CD4-positive, alpha-beta T cell (primary cell): Measurements from ENCODE around the gene PTGDR. TPM values are rescaled to one million over a fixed set of nuclear protein-coding genes. Genes with fewer than 3 reads are reported as not detected.

ENCODE experiments used
- ATAC-seq: fragments of 200-7000 bp; cut with Tn5 transposase; one replicate; pipeline ENCODE4 v1.10.0; 2022; ENCODE audit warnings: mild to moderate bottlenecking; ENCODE audit not compliant: poor library complexity
- CTCF ChIA-PET: fragments of 350-600 bp; sonication (Branson Sonifier 250); formaldehyde crosslinking; loops from one replicate; lab custom pipeline; 2021; ENCODE audit warnings: antibody characterized with exemption, inconsistent platforms; lab: Charles Lee
- POLR2A ChIA-PET: fragments of 350-600 bp; sonication (Branson Sonifier 250); formaldehyde crosslinking; loops from one replicate; lab custom pipeline; 2021; ENCODE audit warnings: antibody characterized with exemption, inconsistent platforms; lab: Charles Lee
- DNase-seq, 14 experiments: peaks; one replicate each; pipeline ENCODE4 v3.0.0-alpha.2; 2013 to 2020; ENCODE audit warnings: mixed read lengths in 2 of 14
- H3K27ac ChIP-seq, 2 donors: one replicate each; pipeline versions ENCODE4 v1.5.1 to v1.7.0; 2013; ENCODE audit warnings: low read length in 2 of 2, low read depth in 1 of 2, mild to moderate bottlenecking in 1 of 2
- H3K27me3 ChIP-seq, 2 experiments: 1 replicate in 1 of 2; 2 replicates in 1 of 2; pipeline versions ENCODE4 v1.6.1 to v1.7.0; 2013; ENCODE audit warnings: low read length in 2 of 2, control low read depth in 1 of 2, mild to moderate bottlenecking in 1 of 2, moderate library complexity in 1 of 2; ENCODE audit not compliant: insufficient read depth in 2 of 2, control insufficient read depth in 1 of 2
- H3K36me3 ChIP-seq: one replicate; pipeline ENCODE4 v1.6.1; 2013; ENCODE audit warnings: low read length, control low read depth; ENCODE audit not compliant: insufficient read depth
- H3K4me1 ChIP-seq: one replicate; pipeline ENCODE4 v1.6.1; 2013; ENCODE audit warnings: low read length, control low read depth; ENCODE audit not compliant: insufficient read depth
- H3K4me3 ChIP-seq: one replicate; pipeline ENCODE4 v1.5.1; 2013; ENCODE audit warnings: mild to moderate bottlenecking, low read length, moderate library complexity
- H3K9me3 ChIP-seq, 2 experiments: 1 replicate in 1 of 2; 2 replicates in 1 of 2; pipeline versions ENCODE4 v1.6.1 to v1.7.0; 2013; ENCODE audit warnings: low read length in 2 of 2, mild to moderate bottlenecking in 2 of 2, control low read depth in 1 of 2, moderate library complexity in 1 of 2; ENCODE audit not compliant: control insufficient read depth in 1 of 2, insufficient read depth in 1 of 2
- H3K27ac Mint-ChIP-seq: one replicate; pipeline ENCODE4 v1.8.0; 2020; ENCODE audit warnings: mixed read lengths
- H3K27me3 Mint-ChIP-seq: one replicate; pipeline ENCODE4 v1.8.0; 2021; ENCODE audit warnings: mixed read lengths
- H3K36me3 Mint-ChIP-seq: one replicate; pipeline ENCODE4 v1.8.0; 2021; ENCODE audit warnings: low read depth, mixed read lengths
- H3K4me1 Mint-ChIP-seq: one replicate; pipeline ENCODE4 v1.8.0; 2021; ENCODE audit warnings: low read depth, mixed read lengths
- H3K4me3 Mint-ChIP-seq: one replicate; pipeline ENCODE4 v1.8.0; 2020; ENCODE audit warnings: mild to moderate bottlenecking, mixed read lengths
- H3K9me3 Mint-ChIP-seq: one replicate; pipeline ENCODE4 v1.8.0; 2020; ENCODE audit warnings: mixed read lengths
- intact Hi-C, 2 experiments: fragments of 100-400 bp; cut with DNase I in 1 of 2; cut with micrococcal nuclease in 1 of 2; formaldehyde crosslinking; loops; one replicate each; pipeline versions ENCODE4 v1.15.1 to v1.9.0; 2023 to 2025; cut with DNase I, micrococcal nuclease
- total RNA-seq, 174 experiments: library from RNA in 2 of 174; stranded (reverse) in 2 of 174; gene quantifications; one replicate each; pipeline ENCODE4 v1.2.3 and lab custom pipeline; 2021 to 2026
- TF ChIP-seq, protein P1 (sequence below): fragments of 200-600 bp; IDR thresholded peaks from one replicate; pipeline ENCODE4 v1.8.0; 2022; ENCODE audit warnings: antibody characterized with exemption, mild to moderate bottlenecking

The PTGDR gene
- total RNA-seq, 2 experiments from 2014 or later = 0.20 to 0.41 TPM

GRCh38 chr14:52304248-52304904, 36.9 kb downstream of the PTGDR start:
- Histone ChIP-seq H3K9me3 (no peaks in the 10 kb centered on the region), H3K4me3 (no peak overlapping the region), H3K36me3 (peaks cover under 1% of the 10 kb centered on the region), H3K27ac (no peak overlapping the region), H3K4me1 (peaks cover 6% of the 10 kb centered on the region), H3K27me3 (no peaks in the 10 kb centered on the region)
- Mint-ChIP-seq H3K9me3 (no peaks in the 10 kb centered on the region), H3K4me3 (no peak overlapping the region), H3K27ac (no peak overlapping the region), H3K36me3 (no peaks in the 10 kb centered on the region), H3K4me1 (peaks cover 25% of the 10 kb centered on the region), H3K27me3 (no peaks in the 10 kb centered on the region)
- ATAC-seq = no peak
- intact Hi-C loops = loop anchor here (5.0 to 10.0 kb wide), 3 partner anchors 470 to 748 kb away; no protein-coding TSS in a partner anchor
- DNase-seq = no peak
- ChIA-PET POLR2A (no interaction called here), CTCF (interaction anchor here (0.9 to 1.0 kb wide), 2 partner anchors 11 to 12 kb away, joined by 3 read pairs; no protein-coding TSS in a partner anchor)
- TF ChIP-seq, protein P1, sequence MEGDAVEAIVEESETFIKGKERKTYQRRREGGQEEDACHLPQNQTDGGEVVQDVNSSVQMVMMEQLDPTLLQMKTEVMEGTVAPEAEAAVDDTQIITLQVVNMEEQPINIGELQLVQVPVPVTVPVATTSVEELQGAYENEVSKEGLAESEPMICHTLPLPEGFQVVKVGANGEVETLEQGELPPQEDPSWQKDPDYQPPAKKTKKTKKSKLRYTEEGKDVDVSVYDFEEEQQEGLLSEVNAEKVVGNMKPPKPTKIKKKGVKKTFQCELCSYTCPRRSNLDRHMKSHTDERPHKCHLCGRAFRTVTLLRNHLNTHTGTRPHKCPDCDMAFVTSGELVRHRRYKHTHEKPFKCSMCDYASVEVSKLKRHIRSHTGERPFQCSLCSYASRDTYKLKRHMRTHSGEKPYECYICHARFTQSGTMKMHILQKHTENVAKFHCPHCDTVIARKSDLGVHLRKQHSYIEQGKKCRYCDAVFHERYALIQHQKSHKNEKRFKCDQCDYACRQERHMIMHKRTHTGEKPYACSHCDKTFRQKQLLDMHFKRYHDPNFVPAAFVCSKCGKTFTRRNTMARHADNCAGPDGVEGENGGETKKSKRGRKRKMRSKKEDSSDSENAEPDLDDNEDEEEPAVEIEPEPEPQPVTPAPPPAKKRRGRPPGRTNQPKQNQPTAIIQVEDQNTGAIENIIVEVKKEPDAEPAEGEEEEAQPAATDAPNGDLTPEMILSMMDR = no peak

- DNase-seq (no peak), ATAC-seq (no peak)
- H3K4me3 Mint-ChIP-seq = no peak overlapping the region
- no peaks in the 10 kb centered on the region for H3K9me3 Mint-ChIP-seq
- POLR2A ChIA-PET = interaction anchor here (0.6 kb wide), 1 partner anchor 525 kb away, joined by 3 read pairs; no protein-coding TSS in a partner anchor
- Histone ChIP-seq H3K27me3 (no peaks in the 10 kb centered on the region), H3K27ac (no peak overlapping the region), H3K9me3 (no peaks in the 10 kb centered on the region), H3K4me3 (no peak overlapping the region), H3K36me3 (peaks cover 4% of the 10 kb centered on the region), H3K4me1 (peaks cover 13% of the 10 kb centered on the region)
- H3K4me1 Mint-ChIP-seq = peaks cover 20% of the 10 kb centered on the region
- intact Hi-C loops = loop anchor here in 1 of 2 experiments (10.0 kb wide), 1 partner anchor 470 kb away; no protein-coding TSS in a partner anchor
- no peaks in the 10 kb centered on the region for H3K27me3 Mint-ChIP-seq
- H3K27ac Mint-ChIP-seq = no peak overlapping the region
- H3K36me3 Mint-ChIP-seq = no peaks in the 10 kb centered on the region
- CTCF ChIA-PET = interaction anchor here (1.0 kb wide), 1 partner anchor 10 kb away, joined by 3 read pairs; no protein-coding TSS in a partner anchor
- TF ChIP-seq, protein P1 = no peak
These were observed 37.5 kb downstream of the PTGDR start for GRCh38 chr14:52305014-52305413.

GRCh38 chr14:52307376-52307775, 39.9 kb downstream of the PTGDR start:
- no peaks in the 10 kb centered on the region for H3K9me3 ChIP-seq
- POLR2A ChIA-PET = no interaction called here
- Mint-ChIP-seq H3K36me3 (no peaks in the 10 kb centered on the region), H3K27ac (no peak overlapping the region), H3K4me3 (no peak overlapping the region), H3K27me3 (peaks cover 7% of the 10 kb centered on the region), H3K9me3 (no peaks in the 10 kb centered on the region), H3K4me1 (peaks cover 29% of the 10 kb centered on the region)
- CTCF ChIA-PET = no interaction called here
- ATAC-seq = no peak
- H3K36me3 ChIP-seq = peaks cover 8% of the 10 kb centered on the region
- H3K4me3 ChIP-seq = no peak overlapping the region
- intact Hi-C loops = loop anchor here in 1 of 2 experiments (10.0 kb wide), 1 partner anchor 467 kb away; no protein-coding TSS in a partner anchor
- H3K27me3 ChIP-seq = no peaks in the 10 kb centered on the region
- H3K27ac ChIP-seq = peak overlapping the region in 1 of 2 donors; percentile 34
- peak in 1 of 14 experiments; percentile 24 for DNase-seq
- TF ChIP-seq, protein P1 = no peak
- H3K4me1 ChIP-seq = peaks cover 30% of the 10 kb centered on the region
